AG09319 (cell line): ENCODE measurements around the gene TRIM67.

Experiments
- DNase-seq: peaks from one replicate; pipeline ENCODE4 v3.0.0-alpha.2; 2010; ENCODE audit warnings: low read depth; ENCODE audit errors: extremely low read depth
- CTCF ChIP-seq: IDR thresholded peaks from 2 replicates; pipeline ENCODE4 v1.5.1; 2011; ENCODE audit warnings: low read depth, mild to moderate bottlenecking, inconsistent platforms, low read length, moderate library complexity

The TRIM67 gene

GRCh38 chr1:231217056-231217455, 55.2 kb downstream of the TRIM67 start:
- DNase-seq, result no peak
- TF ChIP-seq CTCF, result no peak

- no peak for TF ChIP-seq CTCF
- DNase-seq, result no peak
Observed at GRCh38 chr1:231218078-231218477, 56.2 kb downstream of the TRIM67 start.

GRCh38 chr1:231219422-231220401, 57.9 kb downstream of the TRIM67 start:
- no peak for TF ChIP-seq CTCF
- no peak for DNase-seq

GRCh38 chr1:231220801-231221200, 58.9 kb downstream of the TRIM67 start:
- no peak for DNase-seq
- TF ChIP-seq CTCF, result no peak

GRCh38 chr1:231226156-231226555, 64.3 kb downstream of the TRIM67 start:
- no peak for DNase-seq
- no peak for TF ChIP-seq CTCF

GRCh38 chr1:231231511-231231910, 69.7 kb downstream of the TRIM67 start:
- TF ChIP-seq CTCF, result no peak
- no peak for DNase-seq
